Gastroesophageal sphincter (tissue), 4 donors: ENCODE measurements around the gene NAIF1. TPM values are rescaled to one million over a fixed set of nuclear protein-coding genes. Genes with fewer than 3 reads are reported as not detected.

Experiments used
- ATAC-seq: fragments of 150-250 bp; one replicate; pipeline ENCODE4 v1.9.1; 2016; ENCODE audit warnings: mild to moderate bottlenecking, moderate library complexity
- H3K27ac ChIP-seq, 4 donors: fragments of 200-600 bp; sonication (generic) in 3 of 4; 1 replicate in 3 of 4; 2 replicates in 1 of 4; pipeline ENCODE4 v1.5.1; 2016 to 2019
- H3K27me3 ChIP-seq: fragments of 200-600 bp; sonication (generic); one replicate; pipeline ENCODE4 v1.5.1; 2019
- H3K36me3 ChIP-seq, 2 donors: fragments of 200-600 bp; sonication (generic); one replicate each; pipeline ENCODE4 v1.5.1; 2019; ENCODE audit warnings: control low read depth in 1 of 2
- H3K4me1 ChIP-seq, 3 donors: fragments of 200-600 bp; sonication (generic); 1 replicate in 2 of 3; 2 replicates in 1 of 3; pipeline ENCODE4 v1.5.1; 2016 to 2019; ENCODE audit warnings: control low read depth in 2 of 3
- H3K4me3 ChIP-seq, 2 donors: fragments of 200-600 bp; sonication (generic); one replicate each; pipeline ENCODE4 v1.5.1; 2019; ENCODE audit warnings: mild to moderate bottlenecking in 1 of 2, moderate library complexity in 1 of 2
- H3K9me3 ChIP-seq, 3 donors: fragments of 200-600 bp; sonication (generic); one replicate each; pipeline ENCODE4 v1.5.1; 2017 to 2019; ENCODE audit warnings: control low read depth in 2 of 3
- EP300 ChIP-seq: sonication (generic); formaldehyde crosslinking; IDR thresholded peaks from one replicate; pipeline ENCODE4 v1.6.1; 2017; ENCODE audit warnings: antibody characterized with exemption, mild to moderate bottlenecking
- POLR2A ChIP-seq, 2 donors: fragments of 450-650 bp; IDR thresholded peaks; one replicate each; pipeline ENCODE4 v1.6.1; 2017; ENCODE audit warnings: antibody characterized with exemption in 2 of 2, mild to moderate bottlenecking in 2 of 2, moderate library complexity in 1 of 2
- POLR2AphosphoS5 ChIP-seq: sonication (generic); formaldehyde crosslinking; IDR thresholded peaks from one replicate; pipeline ENCODE4 v1.6.1; 2017; ENCODE audit warnings: antibody characterized with exemption
- WGBS, 2 donors: methylation state at CpG; one replicate each; pipeline ENCODE4 v1.1.5; 2018; ENCODE audit warnings: low coverage in 1 of 2; 5-methylcytosine and 5-hydroxymethylcytosine counted together
- total RNA-seq, 4 donors: library from RNA; depleted of rRNA; stranded (reverse); fragments of >200 nt; gene quantifications; one replicate each; pipeline ENCODE4 v1.1.0, GENCODE V29; 2016
- TF ChIP-seq, protein P1 (sequence below), 4 experiments: fragments of 200-600 bp in 2 of 4; fragments of 450-650 bp in 2 of 4; sonication (generic) in 1 of 4; IDR thresholded peaks; one replicate each; pipeline ENCODE4 v1.5.1; 2017 to 2019; ENCODE audit warnings: antibody characterized with exemption in 4 of 4, mild to moderate bottlenecking in 2 of 4, moderate library complexity in 2 of 4

NAIF1 gene
- total RNA-seq, 4 donors from 2014 or later: 5.3 to 11.4 (median 8.6) TPM

DNA sequence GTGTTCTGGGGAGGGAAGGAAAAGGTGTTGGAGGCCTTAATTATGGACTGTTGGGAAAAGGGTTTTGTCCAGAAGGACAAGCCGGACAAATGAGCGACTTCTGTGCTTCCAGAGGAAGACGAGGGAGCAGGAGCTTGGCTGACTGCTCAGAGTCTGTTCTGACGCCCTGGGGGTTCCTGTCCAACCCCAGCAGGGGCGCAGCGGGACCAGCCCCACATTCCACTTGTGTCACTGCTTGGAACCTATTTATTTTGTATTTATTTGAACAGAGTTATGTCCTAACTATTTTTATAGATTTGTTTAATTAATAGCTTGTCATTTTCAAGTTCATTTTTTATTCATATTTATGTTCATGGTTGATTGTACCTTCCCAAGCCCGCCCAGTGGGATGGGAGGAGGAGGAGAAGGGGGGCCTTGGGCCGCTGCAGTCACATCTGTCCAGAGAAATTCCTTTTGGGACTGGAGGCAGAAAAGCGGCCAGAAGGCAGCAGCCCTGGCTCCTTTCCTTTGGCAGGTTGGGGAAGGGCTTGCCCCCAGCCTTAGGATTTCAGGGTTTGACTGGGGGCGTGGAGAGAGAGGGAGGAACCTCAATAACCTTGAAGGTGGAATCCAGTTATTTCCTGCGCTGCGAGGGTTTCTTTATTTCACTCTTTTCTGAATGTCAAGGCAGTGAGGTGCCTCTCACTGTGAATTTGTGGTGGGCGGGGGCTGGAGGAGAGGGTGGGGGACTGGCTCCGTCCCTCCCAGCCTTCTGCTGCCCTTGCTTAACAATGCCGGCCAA lies 41.3 kb upstream of the NAIF1 start:
- Histone ChIP-seq H3K9me3 (no peaks in the 10 kb centered on the region), H3K4me3 (no peak overlapping the region), H3K27me3 (no peaks in the 10 kb centered on the region), H3K36me3 (peaks cover 0 to 67% of the 10 kb centered on the region in 2 donors), H3K27ac (peak overlapping the region in 1 of 4 donors; percentile 38), H3K4me1 (peaks cover 0 to 32% (median 0%) of the 10 kb centered on the region in 3 donors)
- TF ChIP-seq, protein P1, sequence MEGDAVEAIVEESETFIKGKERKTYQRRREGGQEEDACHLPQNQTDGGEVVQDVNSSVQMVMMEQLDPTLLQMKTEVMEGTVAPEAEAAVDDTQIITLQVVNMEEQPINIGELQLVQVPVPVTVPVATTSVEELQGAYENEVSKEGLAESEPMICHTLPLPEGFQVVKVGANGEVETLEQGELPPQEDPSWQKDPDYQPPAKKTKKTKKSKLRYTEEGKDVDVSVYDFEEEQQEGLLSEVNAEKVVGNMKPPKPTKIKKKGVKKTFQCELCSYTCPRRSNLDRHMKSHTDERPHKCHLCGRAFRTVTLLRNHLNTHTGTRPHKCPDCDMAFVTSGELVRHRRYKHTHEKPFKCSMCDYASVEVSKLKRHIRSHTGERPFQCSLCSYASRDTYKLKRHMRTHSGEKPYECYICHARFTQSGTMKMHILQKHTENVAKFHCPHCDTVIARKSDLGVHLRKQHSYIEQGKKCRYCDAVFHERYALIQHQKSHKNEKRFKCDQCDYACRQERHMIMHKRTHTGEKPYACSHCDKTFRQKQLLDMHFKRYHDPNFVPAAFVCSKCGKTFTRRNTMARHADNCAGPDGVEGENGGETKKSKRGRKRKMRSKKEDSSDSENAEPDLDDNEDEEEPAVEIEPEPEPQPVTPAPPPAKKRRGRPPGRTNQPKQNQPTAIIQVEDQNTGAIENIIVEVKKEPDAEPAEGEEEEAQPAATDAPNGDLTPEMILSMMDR (IDR thresholded peaks at IDR 0.05): no peak
- no peak for TF ChIP-seq EP300
- 57 to 58% methylated on average over 5 to 9 of the region's 15 CpGs for WGBS, 2 donors
- ATAC-seq: no peak

DNA sequence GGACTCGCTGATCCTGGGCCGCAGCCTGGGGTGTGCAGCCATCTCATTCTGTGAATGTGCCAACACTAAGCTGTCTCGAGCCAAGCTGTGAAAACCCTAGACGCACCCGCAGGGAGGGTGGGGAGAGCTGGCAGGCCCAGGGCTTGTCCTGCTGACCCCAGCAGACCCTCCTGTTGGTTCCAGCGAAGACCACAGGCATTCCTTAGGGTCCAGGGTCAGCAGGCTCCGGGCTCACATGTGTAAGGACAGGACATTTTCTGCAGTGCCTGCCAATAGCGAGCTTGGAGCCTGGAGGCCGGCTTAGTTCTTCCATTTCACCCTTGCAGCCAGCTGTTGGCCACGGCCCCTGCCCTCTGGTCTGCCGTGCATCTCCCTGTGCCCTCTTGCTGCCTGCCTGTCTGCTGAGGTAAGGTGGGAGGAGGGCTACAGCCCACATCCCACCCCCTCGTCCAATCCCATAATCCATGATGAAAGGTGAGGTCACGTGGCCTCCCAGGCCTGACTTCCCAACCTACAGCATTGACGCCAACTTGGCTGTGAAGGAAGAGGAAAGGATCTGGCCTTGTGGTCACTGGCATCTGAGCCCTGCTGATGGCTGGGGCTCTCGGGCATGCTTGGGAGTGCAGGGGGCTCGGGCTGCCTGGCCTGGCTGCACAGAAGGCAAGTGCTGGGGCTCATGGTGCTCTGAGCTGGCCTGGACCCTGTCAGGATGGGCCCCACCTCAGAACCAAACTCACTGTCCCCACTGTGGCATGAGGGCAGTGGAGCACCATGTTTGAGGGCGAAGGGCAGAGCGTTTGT lies 40.5 kb upstream of the NAIF1 start:
- Histone ChIP-seq H3K4me1 (peaks cover 0 to 39% (median 0%) of the 10 kb centered on the region in 3 donors), H3K4me3 (no peak overlapping the region), H3K9me3 (no peaks in the 10 kb centered on the region), H3K36me3 (peaks cover 0 to 67% of the 10 kb centered on the region in 2 donors), H3K27me3 (no peaks in the 10 kb centered on the region), H3K27ac (peak overlapping the region in 1 of 4 donors; percentile 6)
- WGBS, 2 donors: 72% methylated on average over 7 of the region's 18 CpGs; no CpG with 5 or more reads in 1 of the 2 donors
- TF ChIP-seq POLR2AphosphoS5 (no peak), POLR2A (IDR thresholded peaks at IDR 0.05) (no peak), EP300 (no peak)
- TF ChIP-seq, protein P1 (IDR thresholded peaks at IDR 0.05): no peak
- ATAC-seq: no peak

GRCh38 chr9:128106940-128107467 lies 39.9 kb upstream of the NAIF1 start:
- Histone ChIP-seq H3K27me3 (no peaks in the 10 kb centered on the region), H3K9me3 (no peaks in the 10 kb centered on the region), H3K36me3 (peaks cover 0 to 69% of the 10 kb centered on the region in 2 donors), H3K27ac (no peak overlapping the region), H3K4me3 (no peak overlapping the region), H3K4me1 (peaks cover 0 to 45% (median 0%) of the 10 kb centered on the region in 3 donors)
- WGBS, 2 donors: 83% methylated on average over 2 of the region's 23 CpGs; no CpG with 5 or more reads in 1 of the 2 donors
- TF ChIP-seq POLR2A (IDR thresholded peaks at IDR 0.05) (no peak), POLR2AphosphoS5 (no peak), EP300 (no peak)
- TF ChIP-seq, protein P1 (IDR thresholded peaks at IDR 0.05): no peak
- no peak for ATAC-seq

DNA sequence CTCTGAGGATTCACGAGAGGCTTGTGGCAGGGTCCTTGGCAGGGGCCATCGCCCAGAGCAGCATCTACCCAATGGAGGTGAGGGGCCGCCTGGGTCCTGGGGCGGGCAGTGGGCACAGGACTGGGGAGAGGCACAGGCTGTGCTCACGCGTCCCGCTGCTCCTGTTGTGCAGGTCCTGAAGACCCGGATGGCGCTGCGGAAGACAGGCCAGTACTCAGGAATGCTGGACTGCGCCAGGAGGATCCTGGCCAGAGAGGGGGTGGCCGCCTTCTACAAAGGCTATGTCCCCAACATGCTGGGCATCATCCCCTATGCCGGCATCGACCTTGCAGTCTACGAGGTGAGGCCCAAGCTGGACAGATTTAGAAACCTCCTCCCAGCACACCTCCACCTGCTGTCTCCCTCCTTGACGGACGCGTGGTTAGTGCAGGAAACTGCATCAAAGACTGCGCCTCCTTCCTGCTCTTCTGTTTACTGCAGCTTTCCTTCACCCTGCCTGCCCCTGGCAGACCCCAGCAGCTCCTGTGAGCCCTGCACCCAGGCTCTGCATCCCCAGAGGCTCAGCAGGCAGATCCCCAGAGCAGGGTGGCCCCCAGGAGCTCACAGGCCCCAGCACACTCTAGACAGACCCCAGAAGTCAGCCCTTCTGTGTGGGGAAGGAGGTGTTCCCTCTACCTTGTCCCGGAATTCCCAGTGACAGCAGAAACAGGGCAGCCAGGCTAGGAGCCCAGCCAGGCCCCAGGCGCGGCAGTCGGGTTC lies 39.2 kb upstream of the NAIF1 start:
- Histone ChIP-seq H3K27ac (peak overlapping the region in 1 of 4 donors; percentile 0), H3K9me3 (no peaks in the 10 kb centered on the region), H3K36me3 (peaks cover 0 to 76% of the 10 kb centered on the region in 2 donors), H3K4me3 (no peak overlapping the region), H3K27me3 (no peaks in the 10 kb centered on the region), H3K4me1 (peaks cover 0 to 51% (median 0%) of the 10 kb centered on the region in 3 donors)
- no peak for ATAC-seq
- TF ChIP-seq EP300 (no peak), POLR2A (IDR thresholded peaks at IDR 0.05) (no peak), POLR2AphosphoS5 (no peak)
- TF ChIP-seq, protein P1 (IDR thresholded peaks at IDR 0.05): no peak
- 76 to 97% methylated on average over 5 to 12 of the region's 23 CpGs for WGBS, 2 donors
